ENCODE data around the gene SPANXN3.
"Not testable (repeated sequence)": the region's sequence is repeated elsewhere in the genome, so short reads cannot be mapped to it uniquely, and the experiment has no call there.

The SPANXN3 gene, protein sequence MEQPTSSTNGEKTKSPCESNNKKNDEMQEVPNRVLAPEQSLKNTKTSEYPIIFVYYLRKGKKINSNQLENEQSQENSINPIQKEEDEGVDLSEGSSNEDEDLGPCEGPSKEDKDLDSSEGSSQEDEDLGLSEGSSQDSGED

GRCh38 chrX:143517375-143517774 lies at the start of gene SPANXN3:
Gene SPANXN3, minus strand, starts transcription at chrX:143517475. Its CDS starts 84 bp downstream, at chrX:143517391.
- DNase-seq = not testable (repeated sequence)

- no peak for DNase-seq
These were observed 18.9 kb upstream of the SPANXN3 start for GRCh38 chrX:143536176-143536575.

DNA sequence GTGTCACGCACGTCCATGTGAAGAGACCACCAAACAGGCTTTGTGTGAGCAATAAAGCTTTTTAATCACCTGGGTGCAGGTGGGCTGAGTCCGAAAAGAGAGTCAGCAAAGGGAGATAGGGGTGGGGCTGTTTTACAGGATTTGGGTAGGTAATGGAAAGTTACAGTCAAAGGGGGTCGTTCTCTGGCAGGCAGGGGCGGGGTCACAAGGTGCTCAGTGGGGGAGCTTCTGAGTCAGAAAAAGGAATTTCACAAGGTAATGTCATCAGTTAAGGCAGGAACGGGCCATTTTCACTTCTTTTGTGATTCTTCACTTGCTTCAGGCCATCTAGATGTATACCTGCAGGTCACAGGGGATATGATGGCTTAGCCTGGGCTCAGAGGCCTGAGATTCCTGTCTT lies 15.1 kb downstream of the SPANXN3 start:
- DNase-seq = not testable (repeated sequence)

DNA sequence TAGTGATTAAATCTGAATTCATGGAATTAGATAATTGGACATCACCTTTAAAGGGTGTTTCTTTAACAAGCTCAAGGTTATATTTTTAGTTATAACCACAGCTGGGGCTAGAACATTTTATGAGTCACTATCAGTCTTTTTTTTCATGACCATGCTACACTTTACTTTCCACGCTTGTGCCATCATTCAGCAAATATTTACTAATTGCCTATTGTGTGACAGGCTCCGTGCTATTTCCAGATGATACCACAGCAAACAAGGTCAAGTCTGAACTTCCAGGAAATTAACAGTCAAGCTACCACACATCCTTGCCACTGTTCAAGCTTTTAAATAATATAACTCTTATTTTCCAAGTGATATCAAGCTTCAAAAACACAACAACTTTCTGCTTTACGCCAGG lies 16.5 kb downstream of the SPANXN3 start:
- no peak for DNase-seq

DNA sequence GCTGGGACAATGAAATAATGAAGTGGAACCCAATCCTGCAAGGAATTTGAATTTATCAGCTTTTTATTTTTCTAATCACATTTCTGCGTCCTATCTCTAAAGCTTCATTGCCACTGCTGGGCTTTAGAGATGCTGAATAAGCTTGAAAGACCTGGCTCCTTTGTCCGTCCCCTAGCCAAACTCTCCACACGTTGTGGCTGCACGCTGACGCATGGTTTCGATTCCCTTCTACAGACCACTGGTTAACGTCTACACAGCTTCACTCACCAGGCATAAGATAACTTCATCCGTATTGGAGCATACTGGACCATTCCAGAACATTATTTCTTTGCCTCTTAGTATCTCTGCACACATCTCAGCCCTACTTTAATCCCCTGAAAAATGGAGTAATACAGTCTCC lies 31.2 kb downstream of the SPANXN3 start:
- DNase-seq = no peak

DNA sequence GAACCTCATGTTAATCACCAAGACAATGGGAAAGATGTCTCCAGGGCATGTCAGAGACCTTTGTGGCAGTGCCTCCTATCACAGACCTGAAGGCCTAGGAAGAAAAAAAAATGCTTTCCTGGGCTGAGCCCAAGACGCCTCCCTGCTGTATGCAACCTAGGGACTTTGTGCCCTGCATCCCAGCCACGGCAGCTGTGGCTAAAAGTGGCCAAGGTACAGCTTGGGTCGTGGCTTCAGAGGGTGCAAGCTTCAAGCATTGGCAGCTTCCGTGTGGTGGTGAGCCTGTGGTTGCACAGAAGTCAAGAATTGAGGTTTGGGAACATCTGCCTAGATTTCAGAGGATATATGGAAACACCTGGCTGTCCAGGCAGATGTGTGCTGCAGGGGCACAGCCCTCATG lies 40.5 kb downstream of the SPANXN3 start:
- DNase-seq = no peak

DNA sequence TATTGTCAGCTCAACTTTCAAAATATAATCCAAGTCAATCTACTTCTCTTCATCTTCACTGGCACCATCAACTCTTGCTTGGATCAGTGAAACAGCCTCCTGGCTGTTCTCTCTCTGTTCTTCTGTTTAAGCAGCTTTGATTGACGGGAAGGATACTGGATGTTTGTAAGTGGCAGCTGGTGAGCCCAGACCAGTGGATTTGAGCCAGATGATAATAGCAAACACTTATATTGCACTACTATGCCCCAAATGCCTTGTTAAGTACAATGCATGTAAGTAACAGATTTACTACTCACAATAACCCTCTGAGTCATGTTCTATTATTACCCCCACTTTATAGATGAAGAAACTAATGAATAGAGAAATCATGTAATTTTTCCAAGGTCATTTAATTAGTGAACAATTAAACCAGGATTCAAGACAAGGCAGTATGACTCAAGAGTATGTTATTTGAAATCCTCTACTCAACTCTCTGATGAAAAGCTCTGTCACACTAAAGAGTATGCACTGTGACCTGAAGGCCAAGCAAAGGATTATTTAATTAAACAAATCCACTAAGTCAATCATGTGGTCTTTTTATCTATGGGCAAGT lies 44.8 kb downstream of the SPANXN3 start:
- no peak for DNase-seq

DNA sequence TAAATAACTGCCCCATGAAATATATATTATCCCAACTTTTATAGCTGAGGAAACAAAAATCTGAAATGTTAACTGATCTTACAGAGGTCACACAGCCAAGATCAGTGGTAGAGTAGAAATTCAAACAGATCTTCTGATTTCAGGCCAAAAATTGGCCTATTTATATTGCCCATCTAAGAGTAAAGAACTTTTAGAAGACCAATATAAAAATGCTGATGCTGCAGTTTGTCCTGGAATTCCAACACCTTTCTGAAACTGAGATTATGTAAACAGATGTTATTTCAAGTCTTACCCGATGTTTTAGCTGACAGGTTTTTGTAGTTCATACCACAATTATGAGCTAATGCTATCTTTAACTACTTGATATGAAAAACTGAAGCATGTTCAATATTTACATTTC lies 51.1 kb downstream of the SPANXN3 start:
- DNase-seq = no peak

DNA sequence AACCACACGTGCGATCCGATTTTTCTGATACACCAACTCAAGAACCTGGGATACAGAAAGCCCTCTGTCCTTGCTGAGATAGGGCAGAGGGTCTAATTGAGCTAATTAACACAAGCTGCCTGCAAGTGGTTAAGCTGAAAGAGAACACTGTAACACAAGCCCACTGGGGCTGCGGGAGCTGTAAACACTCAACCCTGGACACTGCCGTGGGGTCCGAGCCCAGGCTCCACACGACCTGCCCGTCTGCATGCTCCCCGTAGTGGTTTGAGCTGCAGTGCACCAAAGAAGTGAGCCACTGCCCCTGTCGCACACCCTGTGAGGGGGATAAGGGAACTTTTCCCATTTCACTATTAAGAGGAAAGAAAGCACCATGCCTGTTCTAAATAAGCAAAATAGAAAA lies 54.6 kb downstream of the SPANXN3 start:
- no peak for DNase-seq

- DNase-seq = no peak
These were observed 55.7 kb downstream of the SPANXN3 start for GRCh38 chrX:143461606-143462005.

All from hippocampal formation (tissue), 2 donors.